GM18520 (cell line): ENCODE data around the gene FARP2.
A peak's percentile ranks its signal among the peaks of the same experiment; 100 is the strongest.

Experiments used
- ATAC-seq: cut with Tn5 transposase; IDR thresholded peaks from one replicate; pipeline ENCODE4 v1.9.1; 2021; ENCODE audit not compliant: unreplicated experiment

Gene FARP2

GRCh38 chr2:241323778-241324177 lies 32.3 kb upstream of the FARP2 start:
- ATAC-seq, result no peak

- no peak for ATAC-seq
Measured at GRCh38 chr2:241324775-241325174, 31.3 kb upstream of the FARP2 start.

GRCh38 chr2:241325257-241325656 lies 30.8 kb upstream of the FARP2 start:
- ATAC-seq, result no peak

DNA sequence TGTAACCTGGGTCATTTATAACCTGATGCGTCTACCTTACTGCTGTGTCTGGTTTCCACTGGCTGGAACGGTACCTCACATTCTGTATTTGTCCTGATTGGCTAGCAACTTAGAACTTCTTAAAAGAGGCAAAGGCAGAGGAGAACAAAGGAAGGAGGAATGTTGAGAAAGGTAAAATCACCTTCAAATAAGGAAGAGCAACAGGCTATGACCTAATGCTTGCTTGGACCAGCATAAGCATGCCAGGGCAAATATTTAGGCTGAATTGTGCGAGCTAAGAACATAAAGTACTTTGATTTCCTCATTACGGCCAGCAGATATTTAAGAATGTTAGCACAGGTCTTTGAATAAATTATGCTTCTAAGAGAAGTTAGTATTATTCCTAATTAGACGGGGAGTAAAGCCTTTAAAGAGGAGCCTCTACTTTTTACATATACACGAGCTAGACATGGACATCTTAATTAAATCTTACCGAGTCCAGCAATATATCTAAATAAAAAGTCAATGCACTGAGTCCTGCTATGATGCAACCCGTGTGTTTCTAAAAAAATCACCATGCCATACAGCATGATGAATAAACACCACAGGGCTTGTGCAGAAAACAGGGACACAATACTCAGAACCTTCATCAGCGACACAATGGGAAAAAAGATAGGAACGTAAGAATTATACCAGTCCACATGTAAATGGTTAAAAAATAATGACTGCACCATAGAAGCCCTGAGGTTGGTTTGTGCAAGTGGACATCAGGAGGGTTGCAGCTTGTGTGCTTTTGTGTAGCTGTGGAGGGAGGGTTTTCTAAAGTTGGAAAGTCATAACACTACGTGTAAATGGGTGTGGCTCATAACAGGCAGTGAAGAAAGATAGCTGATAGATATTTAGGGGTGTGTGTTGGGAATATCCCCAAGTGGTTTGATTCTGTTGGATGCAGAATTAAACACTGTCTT lies 26.1 kb upstream of the FARP2 start:
- ATAC-seq, result no peak

DNA sequence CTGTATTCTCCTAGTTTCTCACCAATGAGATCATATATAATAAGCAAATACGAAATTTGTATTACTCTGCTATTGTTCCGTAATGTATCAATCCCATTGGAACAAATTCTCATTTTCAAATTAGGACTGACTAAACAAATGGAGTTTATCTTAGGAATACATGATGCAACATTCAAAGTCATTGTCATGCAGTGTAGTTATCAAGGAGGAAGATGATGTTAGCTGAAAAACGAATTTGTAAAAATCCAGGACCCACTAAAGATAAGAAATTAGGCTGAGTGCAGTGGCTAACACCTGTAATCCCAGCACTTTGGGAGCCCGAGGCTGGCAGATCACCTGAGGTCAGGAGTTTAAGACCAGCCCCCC lies 25.5 kb upstream of the FARP2 start:
- no peak for ATAC-seq

GRCh38 chr2:241334813-241335212 lies 21.3 kb upstream of the FARP2 start:
- ATAC-seq, result no peak

- ATAC-seq, result no peak
Measured at GRCh38 chr2:241339839-241340630, 16.1 kb upstream of the FARP2 start.

DNA sequence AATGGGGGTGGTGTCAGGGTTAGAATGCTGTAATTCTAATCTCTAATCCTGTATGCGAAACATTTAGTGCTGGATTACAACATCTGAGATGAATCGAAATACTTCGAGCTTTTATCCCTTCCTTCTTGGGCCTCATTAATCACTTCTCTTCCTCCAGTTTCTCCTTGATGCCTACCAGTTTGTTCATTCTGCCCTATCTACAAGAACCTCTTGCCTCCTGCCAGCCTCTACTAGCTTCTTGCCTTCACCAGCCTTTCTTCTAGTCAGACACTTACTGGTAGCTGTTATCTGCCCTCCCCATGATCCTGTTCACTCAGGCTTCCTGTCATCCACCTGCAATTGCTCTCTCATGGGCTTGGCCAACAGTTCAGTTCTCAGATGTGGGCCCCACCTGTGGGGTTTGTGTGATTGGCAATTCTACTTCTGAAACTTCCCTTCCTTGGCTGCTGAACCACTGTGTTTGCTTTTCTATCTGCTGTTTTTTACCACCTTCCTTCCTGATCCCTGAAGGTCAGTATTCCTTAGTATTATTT lies 15.4 kb upstream of the FARP2 start:
- no peak for ATAC-seq

GRCh38 chr2:241344925-241345651 lies 11.0 kb upstream of the FARP2 start:
- no peak for ATAC-seq

DNA sequence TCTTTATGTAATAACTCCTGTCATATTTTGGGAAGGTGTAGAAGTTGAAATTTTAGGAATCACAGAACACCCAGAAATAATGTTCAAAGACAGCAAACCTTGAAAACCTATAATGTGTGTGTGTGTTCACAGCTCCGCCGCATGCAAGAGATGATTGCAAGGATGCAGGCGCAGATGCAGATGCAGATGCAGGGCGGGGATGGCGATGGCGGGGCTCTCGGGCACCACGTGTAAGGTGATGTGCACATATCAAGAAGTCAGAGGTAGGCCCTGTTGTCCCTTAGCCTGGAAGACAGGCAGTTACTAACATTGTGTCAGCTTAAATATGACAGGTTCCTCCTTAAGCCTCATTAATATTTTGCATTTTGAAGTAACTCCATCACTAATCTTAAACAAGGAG lies 6.1 kb upstream of the FARP2 start:
- no peak for ATAC-seq

DNA sequence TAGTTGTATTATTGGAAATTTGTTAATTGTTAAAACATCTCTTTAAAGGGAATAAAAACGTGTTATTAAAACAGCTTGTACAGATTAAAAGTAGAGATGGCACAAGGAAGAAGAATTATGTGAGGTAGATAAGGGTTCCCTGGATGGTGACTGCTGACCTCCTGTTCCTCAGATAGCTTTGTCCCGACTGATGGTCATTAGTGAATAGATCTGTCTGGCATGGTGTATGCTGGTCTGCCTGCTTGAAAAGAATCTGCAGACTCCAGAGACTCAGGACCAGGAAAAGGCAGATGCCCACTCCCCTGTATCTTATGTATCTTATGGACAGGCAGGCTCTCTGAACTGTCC lies 5.6 kb upstream of the FARP2 start:
- no peak for ATAC-seq

GRCh38 chr2:241350878-241351639 lies 5.0 kb upstream of the FARP2 start:
- no peak for ATAC-seq

- no peak for ATAC-seq
Measured at GRCh38 chr2:241351640-241352031, 4.4 kb upstream of the FARP2 start.

DNA sequence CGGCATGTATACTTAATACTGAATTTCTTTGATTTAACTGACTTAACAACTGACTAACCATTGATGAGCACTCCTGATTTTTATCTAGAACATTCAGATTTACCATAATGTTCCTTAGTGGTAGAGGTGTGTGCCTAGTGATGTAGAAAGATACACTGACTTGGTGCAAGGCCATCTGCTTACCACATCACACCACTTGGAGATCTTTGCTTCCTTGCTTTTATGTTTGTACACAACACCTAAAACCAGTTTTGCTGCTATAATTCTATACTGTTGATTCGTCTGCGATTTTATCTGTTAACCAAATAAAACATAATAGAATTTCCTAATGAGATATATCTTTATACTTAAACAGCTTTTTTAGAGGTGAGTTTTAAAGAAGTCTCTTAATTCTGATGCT lies 3.9 kb upstream of the FARP2 start:
- ATAC-seq, result no peak

DNA sequence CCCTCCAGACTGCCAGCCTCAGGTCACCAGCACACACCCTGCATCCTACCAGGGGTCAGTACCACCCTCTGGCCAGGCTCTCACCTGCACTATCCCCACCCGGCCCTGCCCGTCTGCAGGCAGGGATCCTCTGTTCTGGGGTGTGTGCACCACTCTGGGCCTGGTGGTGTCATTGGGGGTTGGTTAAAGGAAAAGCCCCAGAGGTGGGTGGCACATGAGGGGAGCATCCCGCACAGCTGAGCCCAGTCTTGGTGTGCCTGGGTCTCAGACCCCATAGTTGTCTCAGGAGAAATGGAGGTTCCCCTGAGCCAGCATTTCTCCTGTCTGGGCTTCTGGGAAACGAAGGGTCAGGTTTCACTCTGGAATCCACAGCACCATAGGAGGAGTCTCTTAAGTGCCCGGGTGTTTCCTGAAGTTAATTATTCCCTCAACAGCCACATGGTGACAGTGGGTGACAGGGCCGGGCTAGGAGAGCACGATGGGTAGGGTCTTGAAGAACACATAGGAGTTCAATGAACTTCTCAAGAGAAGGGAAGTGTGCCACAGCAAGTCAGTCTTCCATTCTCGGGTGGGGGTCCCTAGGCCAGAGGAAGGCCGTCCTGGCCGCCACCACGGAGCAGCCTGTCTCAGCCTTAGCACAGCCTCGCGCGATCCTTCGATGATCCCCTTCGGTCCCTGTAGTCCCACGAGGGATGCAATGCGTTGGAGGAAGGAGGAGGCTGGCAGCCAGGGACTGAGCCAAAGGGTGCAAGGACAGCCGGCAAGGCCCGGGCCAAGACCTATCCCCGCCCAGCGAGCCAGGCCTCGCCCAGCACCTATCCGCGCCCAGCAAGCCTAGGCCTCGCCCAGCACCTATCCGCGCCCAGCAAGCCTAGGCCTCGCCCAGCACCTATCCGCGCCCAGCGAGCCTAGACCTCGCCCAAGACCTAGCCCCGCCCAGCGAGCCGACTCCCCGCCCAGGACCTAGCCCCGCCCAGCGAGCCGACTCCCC lies 1.1 kb upstream of the FARP2 start:
- ATAC-seq, result peak; percentile 23

GRCh38 chr2:241356871-241357260 lies 781 bp downstream of the FARP2 start:
- ATAC-seq, result no peak

DNA sequence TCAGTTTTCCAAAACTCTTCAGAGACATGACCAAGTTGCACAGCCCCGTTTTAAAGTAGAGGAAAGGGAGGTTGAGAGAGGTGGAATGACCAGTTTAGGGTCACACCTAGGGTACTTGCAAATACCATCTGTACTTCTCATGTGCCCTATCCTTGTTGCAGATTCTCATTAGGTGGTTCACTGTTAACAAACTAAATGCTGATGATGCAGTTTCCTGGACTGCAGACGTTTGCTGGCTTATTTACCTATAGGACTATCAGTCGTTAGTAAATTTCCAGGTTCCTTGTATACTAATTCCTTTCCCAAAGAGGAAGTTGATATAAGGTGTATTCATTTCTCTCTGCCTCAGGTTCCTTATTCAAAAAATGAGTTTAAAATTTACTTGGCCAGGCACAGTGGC lies 1.4 kb downstream of the FARP2 start:
- ATAC-seq, result no peak

- peak; percentile 19 for ATAC-seq
Measured at GRCh38 chr2:241358470-241358869, 2.4 kb downstream of the FARP2 start.

- no peak for ATAC-seq
Measured at GRCh38 chr2:241359481-241360045, 3.5 kb downstream of the FARP2 start.
